Endothelial cell of hepatic sinusoid (primary cell): Measurements from ENCODE around the gene CENATAC.
"Not testable (repeated sequence)": the region's sequence is repeated elsewhere in the genome, so short reads cannot be mapped to it uniquely, and the experiment has no call there.

Source experiments
- in situ Hi-C: cut with HindIII; loops from 2 replicates; pipeline ENCODE4 v1.10.0; 2017; ENCODE audit warnings: low sequenced_read_pairs

The CENATAC gene

GRCh38 chr11:118991486-118992038 lies 6.4 kb upstream of the CENATAC start:
- in situ Hi-C loops = not testable (repeated sequence)

- in situ Hi-C loops = no loop called here
These were observed 862 bp upstream of the CENATAC start for GRCh38 chr11:118996926-118997626.

- in situ Hi-C loops = no loop called here
These were observed 415 bp downstream of the CENATAC start for GRCh38 chr11:118998388-118998717.

- in situ Hi-C loops = no loop called here
These were observed 884 bp downstream of the CENATAC start for GRCh38 chr11:118998822-118999221.

GRCh38 chr11:119000906-119001305 lies 3.0 kb downstream of the CENATAC start:
- in situ Hi-C loops = no loop called here

- in situ Hi-C loops = no loop called here
These were observed 8.7 kb downstream of the CENATAC start for GRCh38 chr11:119006656-119007055.

GRCh38 chr11:119011476-119012053 lies 13.6 kb downstream of the CENATAC start:
- in situ Hi-C loops = no loop called here

- in situ Hi-C loops = no loop called here
These were observed 14.8 kb downstream of the CENATAC start for GRCh38 chr11:119012629-119013170.

- in situ Hi-C loops = no loop called here
These were observed 16.4 kb downstream of the CENATAC start for GRCh38 chr11:119014209-119014924.

- in situ Hi-C loops = loop anchor here (5.0 kb wide), 1 partner anchor 87 kb away; the partner anchor contains the start of gene DPAGT1
These were observed 17.2 kb downstream of the CENATAC start for GRCh38 chr11:119015054-119015611.

- in situ Hi-C loops = loop anchor here (5.0 kb wide), 1 partner anchor 86 kb away; the partner anchor contains the start of gene DPAGT1
These were observed 18.5 kb downstream of the CENATAC start for GRCh38 chr11:119016216-119017009.

GRCh38 chr11:119017377-119017776 lies 19.4 kb downstream of the CENATAC start:
- in situ Hi-C loops = loop anchor here (5.0 kb wide), 1 partner anchor 85 kb away; the partner anchor contains the start of gene DPAGT1

- in situ Hi-C loops = loop anchor here (5.0 kb wide), 1 partner anchor 84 kb away; the partner anchor contains the start of gene DPAGT1
These were observed 20.4 kb downstream of the CENATAC start, which contains the start of the genes RPS25 and TRAPPC4 for GRCh38 chr11:119018074-119018938. Gene RPS25 (minus strand): TSS chr11:119018343. CDS start chr11:119018284, 59 bp downstream. Gene TRAPPC4 (plus strand): TSS chr11:119018766. CDS start chr11:119018796, 30 bp downstream.

- in situ Hi-C loops = loop anchor here (5.0 kb wide), 1 partner anchor 82 kb away; the partner anchor contains the start of gene DPAGT1
These were observed 22.1 kb downstream of the CENATAC start for GRCh38 chr11:119019996-119020395.

- in situ Hi-C loops = no loop called here
These were observed 23.7 kb downstream of the CENATAC start for GRCh38 chr11:119021631-119022030.

GRCh38 chr11:119023741-119024140 lies 25.8 kb downstream of the CENATAC start:
- in situ Hi-C loops = no loop called here

GRCh38 chr11:119024430-119025098 lies 26.6 kb downstream of the CENATAC start:
- in situ Hi-C loops = no loop called here

- in situ Hi-C loops = no loop called here
These were observed 27.1 kb downstream of the CENATAC start for GRCh38 chr11:119025099-119025473.
